Stomach (tissue), 4 donors: Measurements from ENCODE around the gene MALSU1.

Experiments used
- EP300 ChIP-seq: sonication (generic); formaldehyde crosslinking; IDR thresholded peaks from one replicate; pipeline ENCODE4 v1.6.1; 2017; ENCODE audit warnings: antibody characterized with exemption
- POLR2A ChIP-seq, 4 donors: fragments of 450-650 bp; IDR thresholded peaks; one replicate each; pipeline ENCODE4 v1.6.1; 2016; ENCODE audit warnings: antibody characterized with exemption in 4 of 4, control low read depth in 2 of 4, mild to moderate bottlenecking in 1 of 4, moderate library complexity in 1 of 4
- POLR2AphosphoS5 ChIP-seq, 3 donors: sonication (generic); formaldehyde crosslinking; IDR thresholded peaks; one replicate each; pipeline ENCODE4 v1.6.1; 2016; ENCODE audit warnings: antibody characterized with exemption in 3 of 3
- TF ChIP-seq, protein P1 (sequence below), 7 experiments: fragments of 450-650 bp in 4 of 7; fragments of 200-600 bp in 3 of 7; sonication (generic) in 3 of 7; IDR thresholded peaks; one replicate each; pipeline ENCODE4 v1.5.1; 2016 to 2019; ENCODE audit warnings: antibody characterized with exemption in 7 of 7, control low read depth in 2 of 7, mild to moderate bottlenecking in 1 of 7

DNA sequence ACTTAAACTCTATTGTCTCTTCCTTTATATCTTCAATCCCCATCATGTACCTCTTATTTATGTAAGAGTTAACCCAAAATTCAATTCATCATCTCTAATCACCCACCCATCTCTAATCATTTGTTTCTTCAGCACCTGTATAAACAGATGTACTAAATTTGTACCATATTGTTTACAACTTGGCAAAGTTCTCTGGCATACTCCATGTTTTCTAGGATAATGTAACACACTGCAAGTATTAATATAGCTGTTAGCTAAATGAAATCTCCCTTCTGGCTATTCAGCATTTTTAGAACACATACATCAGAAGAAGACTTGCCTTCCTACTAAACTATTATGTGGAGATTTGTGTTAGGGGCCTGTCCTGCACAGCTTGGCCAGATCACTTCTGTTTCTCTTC lies 33.1 kb downstream of the MALSU1 start:
- TF ChIP-seq, protein P1, sequence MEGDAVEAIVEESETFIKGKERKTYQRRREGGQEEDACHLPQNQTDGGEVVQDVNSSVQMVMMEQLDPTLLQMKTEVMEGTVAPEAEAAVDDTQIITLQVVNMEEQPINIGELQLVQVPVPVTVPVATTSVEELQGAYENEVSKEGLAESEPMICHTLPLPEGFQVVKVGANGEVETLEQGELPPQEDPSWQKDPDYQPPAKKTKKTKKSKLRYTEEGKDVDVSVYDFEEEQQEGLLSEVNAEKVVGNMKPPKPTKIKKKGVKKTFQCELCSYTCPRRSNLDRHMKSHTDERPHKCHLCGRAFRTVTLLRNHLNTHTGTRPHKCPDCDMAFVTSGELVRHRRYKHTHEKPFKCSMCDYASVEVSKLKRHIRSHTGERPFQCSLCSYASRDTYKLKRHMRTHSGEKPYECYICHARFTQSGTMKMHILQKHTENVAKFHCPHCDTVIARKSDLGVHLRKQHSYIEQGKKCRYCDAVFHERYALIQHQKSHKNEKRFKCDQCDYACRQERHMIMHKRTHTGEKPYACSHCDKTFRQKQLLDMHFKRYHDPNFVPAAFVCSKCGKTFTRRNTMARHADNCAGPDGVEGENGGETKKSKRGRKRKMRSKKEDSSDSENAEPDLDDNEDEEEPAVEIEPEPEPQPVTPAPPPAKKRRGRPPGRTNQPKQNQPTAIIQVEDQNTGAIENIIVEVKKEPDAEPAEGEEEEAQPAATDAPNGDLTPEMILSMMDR (IDR thresholded peaks at IDR 0.05) = no peak
- TF ChIP-seq POLR2A (IDR thresholded peaks at IDR 0.05) (no peak), EP300 (no peak), POLR2AphosphoS5 (IDR thresholded peaks at IDR 0.05) (no peak)
